HG02840 (cell line): ENCODE data around the gene ARHGEF12.
"Not testable (repeated sequence)": the region's sequence is repeated elsewhere in the genome, so short reads cannot be mapped to it uniquely, and the experiment has no call there.

Experiments
- ATAC-seq: cut with Tn5 transposase; IDR thresholded peaks from one replicate; pipeline ENCODE4 v1.9.1; 2021; ENCODE audit warnings: mild to moderate bottlenecking, moderate library complexity, moderate number of reproducible peaks; ENCODE audit not compliant: unreplicated experiment, low FRiP score

The ARHGEF12 gene

GRCh38 chr11:120471994-120472393 is 135.8 kb downstream of the ARHGEF12 start:
- ATAC-seq, result no peak

DNA sequence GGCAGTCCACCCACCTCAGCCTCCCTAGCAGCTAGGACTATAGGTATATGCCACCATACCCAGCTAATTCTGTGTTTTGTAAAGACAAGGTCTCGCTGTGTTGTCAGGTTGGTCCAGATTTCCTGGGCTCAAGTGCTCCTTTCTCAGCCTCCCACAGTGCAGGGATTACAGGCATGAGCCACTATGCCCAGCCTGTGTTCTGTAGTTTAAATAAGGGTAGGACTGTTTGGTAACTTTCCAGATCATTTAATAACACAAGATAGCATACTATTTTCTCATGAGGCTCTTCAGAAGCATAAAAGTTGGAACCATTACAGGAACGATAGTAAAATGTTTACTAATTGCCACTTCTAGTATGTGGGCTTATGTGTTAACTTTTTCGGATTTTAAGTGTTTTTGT is 137.3 kb downstream of the ARHGEF12 start:
- ATAC-seq, result no peak

- ATAC-seq, result no peak
Observed at GRCh38 chr11:120482149-120482548, 145.9 kb downstream of the ARHGEF12 start.

DNA sequence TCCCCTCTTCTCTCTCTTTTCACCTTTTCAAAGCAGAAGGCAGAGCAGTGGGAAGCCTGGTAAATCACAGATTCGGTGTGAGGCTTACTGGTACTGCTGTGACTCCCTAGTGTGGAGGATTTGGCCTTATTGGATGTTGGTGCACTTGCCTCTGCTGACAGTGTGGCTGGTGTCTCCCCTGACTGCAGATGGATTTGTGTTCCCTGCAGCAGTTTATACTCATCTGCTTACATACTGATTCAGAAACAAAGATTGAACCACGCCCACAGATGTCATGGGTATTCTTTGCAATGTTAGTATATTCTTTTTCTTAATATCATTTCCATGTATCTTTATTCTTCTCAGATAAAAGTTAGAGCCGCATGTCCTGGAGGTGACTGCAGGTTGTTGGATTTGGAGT is 148.5 kb downstream of the ARHGEF12 start:
- ATAC-seq, result no peak

DNA sequence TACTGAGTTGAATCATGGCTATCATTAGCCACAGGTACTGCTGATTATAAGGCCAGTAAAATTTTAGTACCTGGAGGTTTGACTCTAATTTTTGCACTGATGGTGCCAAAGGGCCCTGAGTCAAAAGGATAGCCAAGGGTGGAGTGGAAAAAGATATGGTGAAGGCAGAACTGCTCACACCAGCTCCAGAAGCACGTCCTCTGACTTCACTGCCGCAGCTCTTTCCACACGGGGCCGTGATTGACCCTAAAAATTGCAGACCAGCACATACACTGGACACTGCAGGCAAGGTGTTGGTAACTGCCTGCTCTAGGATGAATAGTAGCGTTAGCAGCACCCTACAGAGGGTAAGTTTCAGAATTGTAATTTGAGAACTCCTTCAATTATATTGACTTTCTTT is 149.9 kb downstream of the ARHGEF12 start:
- ATAC-seq, result no peak

- ATAC-seq, result no peak
Observed at GRCh38 chr11:120489799-120490198, 153.6 kb downstream of the ARHGEF12 start.

DNA sequence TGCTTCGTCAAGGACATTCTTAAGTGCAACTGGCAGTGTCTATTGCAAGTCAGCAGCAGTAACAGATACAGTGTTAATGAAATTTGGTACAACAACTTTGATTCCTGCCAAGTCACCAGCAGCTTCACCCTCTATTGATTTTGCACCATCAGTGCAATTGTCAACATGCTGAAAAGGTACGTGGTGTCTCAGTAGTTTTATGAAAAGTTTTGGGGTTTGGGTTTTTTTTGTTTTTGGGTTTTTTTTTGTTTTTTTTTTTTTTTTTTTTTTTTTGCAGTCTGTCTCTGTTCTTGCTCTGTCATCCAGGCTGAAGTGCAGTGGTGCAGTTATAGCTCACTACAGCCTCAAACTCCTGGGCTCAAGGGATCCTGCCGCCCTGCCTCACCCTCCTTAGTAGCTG is 156.3 kb downstream of the ARHGEF12 start:
- ATAC-seq, result no peak

DNA sequence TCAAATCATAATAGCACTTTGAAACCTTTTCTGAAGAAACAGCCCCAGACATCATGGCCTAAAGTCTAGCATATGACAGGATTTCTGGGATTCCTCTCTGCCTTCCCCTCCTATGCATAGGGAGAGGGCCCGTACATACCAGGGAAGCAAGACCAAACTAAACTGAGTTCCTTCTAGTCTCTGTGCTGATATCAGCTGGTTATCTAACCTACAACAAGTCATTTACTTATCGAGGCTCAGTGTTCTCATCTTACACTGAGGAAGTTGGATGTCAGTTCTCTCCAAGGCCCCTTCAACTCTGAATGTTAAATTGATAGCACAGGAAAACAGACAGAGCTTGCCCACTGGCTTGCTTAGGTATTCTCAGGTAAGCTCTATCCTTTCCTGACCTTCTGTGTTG is 158.4 kb downstream of the ARHGEF12 start:
- no peak for ATAC-seq

- ATAC-seq, result no peak
Observed at GRCh38 chr11:120499088-120499487, 162.9 kb downstream of the ARHGEF12 start.

DNA sequence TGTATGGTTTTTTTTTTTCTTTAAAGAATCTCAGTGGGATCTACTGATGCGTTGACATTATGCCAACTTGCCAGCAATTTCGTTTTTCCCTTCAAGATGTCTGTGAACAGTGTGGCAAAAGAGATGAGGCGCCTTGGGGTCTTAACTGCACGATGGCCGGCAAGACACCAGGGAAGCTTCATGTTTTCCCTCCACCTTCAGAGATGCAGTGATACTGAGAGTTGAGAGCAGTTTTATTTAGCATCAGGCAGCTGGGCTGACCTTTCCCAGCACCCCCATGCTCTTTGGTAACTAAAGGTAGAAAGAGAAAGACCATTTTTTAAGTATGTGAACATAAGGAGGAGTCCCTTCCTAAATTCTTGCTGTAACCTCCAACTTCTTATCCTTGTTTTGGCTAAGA is 163.6 kb downstream of the ARHGEF12 start:
- ATAC-seq, result no peak

DNA sequence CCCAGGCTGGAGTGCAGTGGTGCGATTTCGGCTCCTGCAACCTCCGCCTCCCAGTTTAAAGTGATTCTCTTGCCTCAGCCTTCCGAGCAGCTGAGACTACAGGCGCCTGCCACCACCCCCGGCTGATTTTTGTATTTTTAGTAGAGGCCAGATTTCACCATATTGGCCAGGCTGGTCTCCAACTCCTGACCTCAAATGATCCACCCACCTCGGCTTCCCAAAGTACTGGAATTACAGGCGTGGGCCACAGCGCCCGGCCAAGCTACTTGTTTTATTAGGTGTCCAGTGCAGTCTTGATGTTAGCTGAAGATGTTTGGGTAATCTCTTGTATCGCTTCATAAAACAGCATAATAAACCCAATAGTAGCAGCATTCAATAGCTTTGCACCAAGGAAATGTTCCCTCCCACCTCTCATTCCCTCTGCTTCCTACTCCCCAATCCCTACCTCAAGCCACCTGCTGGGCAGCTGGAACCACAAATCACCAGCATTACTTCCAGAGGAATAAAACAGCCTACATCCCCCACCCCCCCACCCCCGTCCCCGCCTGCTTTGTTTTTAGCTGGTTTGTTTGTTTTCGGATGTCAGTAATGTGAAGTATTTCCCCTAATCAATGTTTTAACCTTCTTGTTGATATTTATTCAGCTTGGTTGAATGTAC is 164.3 kb downstream of the ARHGEF12 start:
- no peak for ATAC-seq

DNA sequence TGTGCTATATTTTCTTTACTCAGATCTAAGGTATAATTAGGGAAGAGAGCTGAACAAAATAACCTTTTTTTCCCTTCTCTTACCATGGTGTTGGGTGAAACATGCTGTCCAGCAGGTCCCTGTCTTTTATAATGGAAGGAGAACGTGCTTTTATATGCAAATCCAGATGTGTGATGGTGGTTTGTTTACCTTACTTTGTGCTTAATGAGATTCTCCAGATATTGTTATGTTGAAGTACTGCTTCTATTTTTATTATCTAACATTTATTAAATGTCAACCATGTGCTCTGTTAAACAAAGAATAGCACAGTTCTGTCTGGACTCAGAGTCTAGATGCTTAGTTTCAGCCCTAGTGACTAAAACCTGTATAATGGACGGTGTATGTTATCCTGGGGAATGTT is 165.2 kb downstream of the ARHGEF12 start:
- no peak for ATAC-seq

- no peak for ATAC-seq
Observed at GRCh38 chr11:120501976-120502755, 166.0 kb downstream of the ARHGEF12 start.

GRCh38 chr11:120503529-120503928 is 167.3 kb downstream of the ARHGEF12 start:
- not testable (repeated sequence) for ATAC-seq

DNA sequence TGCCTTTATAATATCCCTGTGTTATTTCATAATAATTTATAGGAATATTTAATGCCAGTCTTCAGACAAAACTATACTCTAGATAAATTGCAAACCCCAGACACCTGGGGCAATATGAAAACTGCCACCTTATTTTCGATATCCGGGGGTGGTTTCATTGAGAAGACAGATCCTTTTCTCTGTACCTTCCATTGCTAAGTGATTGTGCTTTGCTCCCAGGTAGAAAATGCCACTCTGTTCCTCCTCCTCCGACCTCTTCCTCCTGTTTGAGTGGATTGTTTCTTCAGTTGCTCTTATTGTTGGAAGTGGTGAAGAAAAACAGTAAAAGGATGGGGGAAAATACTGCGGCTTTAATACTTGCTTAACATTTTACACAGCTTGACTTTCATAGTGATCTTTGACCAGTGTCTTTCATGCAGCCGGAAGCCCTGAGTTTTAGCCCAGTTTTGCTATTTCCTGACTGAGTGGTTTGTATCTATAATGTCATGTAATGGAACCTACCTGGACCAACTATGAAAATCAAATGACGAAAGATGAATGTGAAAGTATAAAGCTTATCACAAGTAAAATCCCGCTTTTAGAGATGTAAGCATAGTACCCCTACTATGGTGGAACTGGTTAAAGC is 169.7 kb downstream of the ARHGEF12 start:
- ATAC-seq, result no peak

- no peak for ATAC-seq
Observed at GRCh38 chr11:120509346-120510053, 173.3 kb downstream of the ARHGEF12 start.

DNA sequence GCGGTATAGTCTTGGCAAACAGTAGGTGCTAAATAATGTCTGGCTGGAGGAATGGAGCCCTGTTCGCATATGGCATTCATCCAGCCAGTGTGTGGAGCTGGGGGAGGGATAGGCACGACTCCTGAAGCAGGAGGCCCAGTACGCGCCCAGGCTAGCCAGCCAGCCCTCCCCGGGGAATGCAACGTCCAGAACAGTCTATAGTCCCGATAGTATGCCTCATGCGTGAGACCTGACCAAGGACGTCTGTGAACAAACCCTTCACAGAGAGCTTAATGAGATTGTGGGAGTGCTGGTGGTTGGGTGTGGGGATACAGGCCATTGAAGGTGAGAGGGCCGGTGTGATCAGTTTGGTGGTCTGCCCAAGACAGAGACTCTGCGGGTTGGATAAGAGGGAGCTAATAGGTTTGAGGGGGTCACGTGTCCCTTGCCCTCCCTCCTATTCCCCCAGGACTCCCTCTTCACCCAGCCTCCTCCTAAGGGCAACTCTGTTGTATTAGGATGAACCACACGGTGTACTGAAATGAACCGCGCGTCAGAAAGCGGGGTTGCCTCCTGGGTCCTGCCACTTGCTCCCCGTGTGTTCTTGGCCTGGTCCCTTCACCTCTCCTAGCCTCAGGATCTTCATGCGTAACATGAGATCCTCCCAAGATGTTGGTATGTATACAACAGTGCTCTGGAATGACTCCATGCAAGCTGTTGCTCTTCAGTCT is 174.3 kb downstream of the ARHGEF12 start:
- no peak for ATAC-seq

GRCh38 chr11:120511116-120511819 is 175.1 kb downstream of the ARHGEF12 start, which contains the start of gene GRIK4:
TSS of gene GRIK4 (plus strand) at chr11:120511748. CDS start at chr11:120660319, 148,571 bp downstream.
- peak; percentile 78 for ATAC-seq

GRCh38 chr11:120511820-120512738 is 175.9 kb downstream of the ARHGEF12 start:
- no peak for ATAC-seq
